ENCODE data around the gene PSMB5.

The PSMB5 gene

GRCh38 chr14:23053426-23053825 lies 18.7 kb upstream of the PSMB5 start:
- TF ChIP-seq CTCF (IDR thresholded peaks at IDR 0.05), result no peak

- no peak for TF ChIP-seq CTCF (IDR thresholded peaks at IDR 0.05)
These were observed 18.0 kb upstream of the PSMB5 start for GRCh38 chr14:23052671-23053070.

- TF ChIP-seq CTCF (IDR thresholded peaks at IDR 0.05), result no peak
These were observed 17.5 kb upstream of the PSMB5 start for GRCh38 chr14:23052182-23052623.

GRCh38 chr14:23051141-23052057 lies 16.7 kb upstream of the PSMB5 start:
- TF ChIP-seq CTCF (IDR thresholded peaks at IDR 0.05), result no peak

- no peak for TF ChIP-seq CTCF (IDR thresholded peaks at IDR 0.05)
These were observed 14.3 kb upstream of the PSMB5 start for GRCh38 chr14:23049011-23049410.

GRCh38 chr14:23047751-23048693 lies 13.3 kb upstream of the PSMB5 start:
- no peak for TF ChIP-seq CTCF (IDR thresholded peaks at IDR 0.05)

- TF ChIP-seq CTCF (IDR thresholded peaks at IDR 0.05), result no peak
These were observed 12.4 kb upstream of the PSMB5 start for GRCh38 chr14:23047034-23047634.

Data from LNCAP (cell line).